Mammary epithelial cell (primary cell): ENCODE results near the gene SIGLEC14.

Experiments
- EZH2 ChIP-seq: IDR thresholded peaks from 2 replicates; pipeline ENCODE4 v1.6.1; 2012; ENCODE audit warnings: low read length, inconsistent platforms, borderline replicate concordance
- TF ChIP-seq, protein P1 (sequence below), 2 donors: IDR thresholded peaks in 1 of 2; conservative IDR thresholded peaks in 1 of 2; 2 replicates each; pipeline ENCODE4 v1.5.1; 2011 to 2012; ENCODE audit warnings: inconsistent platforms in 2 of 2, low read length in 2 of 2, mild to moderate bottlenecking in 2 of 2, control low read depth in 1 of 2, low read depth in 1 of 2; ENCODE audit not compliant: insufficient read depth in 1 of 2; ENCODE audit errors: extremely low read depth in 1 of 2

GRCh38 chr19:51694318-51695085, 47.9 kb upstream of the SIGLEC14 start:
- TF ChIP-seq, protein P1, sequence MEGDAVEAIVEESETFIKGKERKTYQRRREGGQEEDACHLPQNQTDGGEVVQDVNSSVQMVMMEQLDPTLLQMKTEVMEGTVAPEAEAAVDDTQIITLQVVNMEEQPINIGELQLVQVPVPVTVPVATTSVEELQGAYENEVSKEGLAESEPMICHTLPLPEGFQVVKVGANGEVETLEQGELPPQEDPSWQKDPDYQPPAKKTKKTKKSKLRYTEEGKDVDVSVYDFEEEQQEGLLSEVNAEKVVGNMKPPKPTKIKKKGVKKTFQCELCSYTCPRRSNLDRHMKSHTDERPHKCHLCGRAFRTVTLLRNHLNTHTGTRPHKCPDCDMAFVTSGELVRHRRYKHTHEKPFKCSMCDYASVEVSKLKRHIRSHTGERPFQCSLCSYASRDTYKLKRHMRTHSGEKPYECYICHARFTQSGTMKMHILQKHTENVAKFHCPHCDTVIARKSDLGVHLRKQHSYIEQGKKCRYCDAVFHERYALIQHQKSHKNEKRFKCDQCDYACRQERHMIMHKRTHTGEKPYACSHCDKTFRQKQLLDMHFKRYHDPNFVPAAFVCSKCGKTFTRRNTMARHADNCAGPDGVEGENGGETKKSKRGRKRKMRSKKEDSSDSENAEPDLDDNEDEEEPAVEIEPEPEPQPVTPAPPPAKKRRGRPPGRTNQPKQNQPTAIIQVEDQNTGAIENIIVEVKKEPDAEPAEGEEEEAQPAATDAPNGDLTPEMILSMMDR (conservative IDR thresholded peaks at IDR 0.05 in 1 of 2, IDR thresholded peaks at IDR 0.05 in 1 of 2; ENCODE audit: extremely low read depth in 1 of 2, insufficient read depth in 1 of 2, low read depth in 1 of 2, low read length in 2 of 2): no peak
- TF ChIP-seq EZH2: no peak
